Panc1 (cell line): Measurements from ENCODE around the gene GRIN2A.

Source experiments
- CTCF ChIP-seq: fragments of 450-650 bp; IDR thresholded peaks from 2 replicates; pipeline ENCODE4 v1.5.1; 2017; ENCODE audit warnings: mild to moderate bottlenecking
- POLR2AphosphoS5 ChIP-seq: IDR thresholded peaks from 2 replicates; pipeline ENCODE4 v1.6.1; 2012; ENCODE audit warnings: mild to moderate bottlenecking, low read depth, low read length, moderate library complexity
- REST ChIP-seq, 2 experiments: IDR thresholded peaks; 2 replicates each; pipeline ENCODE4 v1.6.1; 2011 to 2012; ENCODE audit warnings: low read depth in 2 of 2, control low read depth in 1 of 2, low read length in 1 of 2, mild to moderate bottlenecking in 1 of 2, moderate library complexity in 1 of 2; ENCODE audit not compliant: insufficient read depth in 1 of 2

- TF ChIP-seq CTCF (no peak), REST (IDR thresholded peaks at IDR 0.05; ENCODE audit: insufficient read depth in 1 of 2, low read depth in 2 of 2, low read length in 1 of 2) (no peak), POLR2AphosphoS5 (no peak)
Measured at GRCh38 chr16:10180771-10181163, 1.5 kb downstream of the GRIN2A start.
